Smooth muscle cell (in vitro differentiated cells): ENCODE measurements around the gene DAGLB. TPM values are rescaled to one million over a fixed set of nuclear protein-coding genes. Genes with fewer than 3 reads are reported as not detected.
A peak's percentile ranks its signal among the peaks of the same experiment; 100 is the strongest.

Experiments used
- DNase-seq: peaks from one replicate; lab custom pipeline; 2025; ENCODE audit not compliant: unreplicated experiment; lab: John Stamatoyannopoulos, UW
- H2AFZ ChIP-seq: fragments of 200-600 bp; sonication (generic); 2 replicates; pipeline ENCODE4 v1.6.0; 2016; ENCODE audit warnings: antibody characterized with exemption, low read depth, mild to moderate bottlenecking
- H3F3A ChIP-seq: fragments of 200-600 bp; sonication (generic); 2 replicates; pipeline ENCODE4 v1.6.0; 2017; ENCODE audit warnings: antibody characterized with exemption, low read depth
- H3K27ac ChIP-seq: fragments of 200-600 bp; sonication (generic); 2 replicates; pipeline ENCODE4 v1.5.1; 2016; ENCODE audit warnings: low read depth, mild to moderate bottlenecking
- H3K27me3 ChIP-seq: fragments of 200-600 bp; sonication (generic); 2 replicates; pipeline ENCODE4 v1.6.1; 2016; ENCODE audit warnings: low read depth, mild to moderate bottlenecking
- H3K36me3 ChIP-seq: fragments of 200-600 bp; sonication (generic); 2 replicates; pipeline ENCODE4 v1.5.1; 2016; ENCODE audit warnings: low read depth
- H3K4me1 ChIP-seq: fragments of 200-600 bp; sonication (generic); 2 replicates; pipeline ENCODE4 v1.5.1; 2016; ENCODE audit warnings: low read depth
- H3K4me2 ChIP-seq: fragments of 200-600 bp; sonication (generic); 2 replicates; pipeline ENCODE4 v1.6.0; 2016; ENCODE audit warnings: mild to moderate bottlenecking
- H3K4me3 ChIP-seq: fragments of 200-600 bp; sonication (generic); 2 replicates; pipeline ENCODE4 v1.5.1; 2016; ENCODE audit warnings: mild to moderate bottlenecking
- H3K79me2 ChIP-seq: fragments of 200-600 bp; sonication (generic); 2 replicates; pipeline ENCODE4 v1.6.0; 2016; ENCODE audit warnings: low read depth, mild to moderate bottlenecking
- H3K9ac ChIP-seq: fragments of 200-600 bp; sonication (generic); 2 replicates; pipeline ENCODE4 v1.6.0; 2016; ENCODE audit warnings: low read depth
- H3K9me3 ChIP-seq: fragments of 200-600 bp; sonication (generic); replicated peaks from 2 replicates; pipeline ENCODE4 v1.5.1; 2016; ENCODE audit warnings: low read depth
- H4K20me1 ChIP-seq: fragments of 200-600 bp; sonication (generic); 2 replicates; pipeline ENCODE4 v1.6.0; 2016; ENCODE audit warnings: low read depth
- WGBS: methylation state at CpG from one replicate; pipeline ENCODE4 v1.1.7; 2016; ENCODE audit warnings: low lambda C conversion rate; 5-methylcytosine and 5-hydroxymethylcytosine counted together
- polyA plus RNA-seq: library from polyadenylated mRNA; unstranded; fragments of >200 nt; fragmentation: Nextera tagmentation; extraction: Ambion mirVana; gene quantifications from 2 replicates; pipeline ENCODE4 v1.2.1, GENCODE V29; 2016
- total RNA-seq: library from RNA; depleted of rRNA; stranded (reverse); fragments of >200 nt; gene quantifications from 2 replicates; pipeline ENCODE4 v1.2.3, GENCODE V29; 2014
- TF ChIP-seq, protein P1 (sequence below): fragments of 200-600 bp; sonication (generic); IDR thresholded peaks from 2 replicates; pipeline ENCODE4 v1.5.1; 2017; ENCODE audit warnings: borderline replicate concordance, mild to moderate bottlenecking, antibody characterized with exemption; ENCODE audit not compliant: insufficient read depth, poor library complexity, severe bottlenecking

Gene DAGLB
- total and polyA plus RNA-seq, 2 experiments from 2014 or later: 14.1 to 21.3 TPM

DNA sequence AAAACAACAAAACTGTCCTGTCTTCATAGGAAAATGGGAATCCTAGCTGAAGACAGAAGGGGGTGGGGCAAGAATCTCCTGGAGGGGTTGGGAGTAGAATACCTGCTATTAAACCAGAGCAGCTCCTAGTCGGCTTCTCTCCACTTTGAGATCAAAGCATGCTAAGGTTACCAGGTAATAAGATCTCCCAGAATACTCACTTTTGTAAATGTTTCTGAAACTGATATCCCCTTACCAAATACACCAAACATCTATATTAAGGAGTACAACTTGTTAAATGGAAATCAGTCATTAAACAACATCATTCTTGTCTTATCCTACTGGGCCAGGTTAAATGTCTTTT lies 29.5 kb upstream of the DAGLB start:
- no peaks in the 10 kb centered on the region for H3K9me3 ChIP-seq
- peaks cover 100% of the 10 kb centered on the region for H4K20me1 ChIP-seq
- DNase-seq: no peak
- H3F3A ChIP-seq: peaks cover 13% of the 10 kb centered on the region
- peak overlapping the region; percentile 36 for H3K4me2 ChIP-seq
- peak overlapping the region; percentile 44 for H3K27ac ChIP-seq
- no peak overlapping the region for H2AFZ ChIP-seq
- H3K4me1 ChIP-seq: peaks cover 7% of the 10 kb centered on the region
- H3K4me3 ChIP-seq: no peak overlapping the region
- TF ChIP-seq, protein P1, sequence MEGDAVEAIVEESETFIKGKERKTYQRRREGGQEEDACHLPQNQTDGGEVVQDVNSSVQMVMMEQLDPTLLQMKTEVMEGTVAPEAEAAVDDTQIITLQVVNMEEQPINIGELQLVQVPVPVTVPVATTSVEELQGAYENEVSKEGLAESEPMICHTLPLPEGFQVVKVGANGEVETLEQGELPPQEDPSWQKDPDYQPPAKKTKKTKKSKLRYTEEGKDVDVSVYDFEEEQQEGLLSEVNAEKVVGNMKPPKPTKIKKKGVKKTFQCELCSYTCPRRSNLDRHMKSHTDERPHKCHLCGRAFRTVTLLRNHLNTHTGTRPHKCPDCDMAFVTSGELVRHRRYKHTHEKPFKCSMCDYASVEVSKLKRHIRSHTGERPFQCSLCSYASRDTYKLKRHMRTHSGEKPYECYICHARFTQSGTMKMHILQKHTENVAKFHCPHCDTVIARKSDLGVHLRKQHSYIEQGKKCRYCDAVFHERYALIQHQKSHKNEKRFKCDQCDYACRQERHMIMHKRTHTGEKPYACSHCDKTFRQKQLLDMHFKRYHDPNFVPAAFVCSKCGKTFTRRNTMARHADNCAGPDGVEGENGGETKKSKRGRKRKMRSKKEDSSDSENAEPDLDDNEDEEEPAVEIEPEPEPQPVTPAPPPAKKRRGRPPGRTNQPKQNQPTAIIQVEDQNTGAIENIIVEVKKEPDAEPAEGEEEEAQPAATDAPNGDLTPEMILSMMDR: no peak
- H3K27me3 ChIP-seq: no peaks in the 10 kb centered on the region
- H3K79me2 ChIP-seq: peaks cover 100% of the 10 kb centered on the region
- peaks cover 10% of the 10 kb centered on the region for H3K36me3 ChIP-seq
- WGBS: 42% methylated on average over 1 of the region's 1 CpG
- no peak overlapping the region for H3K9ac ChIP-seq

DNA sequence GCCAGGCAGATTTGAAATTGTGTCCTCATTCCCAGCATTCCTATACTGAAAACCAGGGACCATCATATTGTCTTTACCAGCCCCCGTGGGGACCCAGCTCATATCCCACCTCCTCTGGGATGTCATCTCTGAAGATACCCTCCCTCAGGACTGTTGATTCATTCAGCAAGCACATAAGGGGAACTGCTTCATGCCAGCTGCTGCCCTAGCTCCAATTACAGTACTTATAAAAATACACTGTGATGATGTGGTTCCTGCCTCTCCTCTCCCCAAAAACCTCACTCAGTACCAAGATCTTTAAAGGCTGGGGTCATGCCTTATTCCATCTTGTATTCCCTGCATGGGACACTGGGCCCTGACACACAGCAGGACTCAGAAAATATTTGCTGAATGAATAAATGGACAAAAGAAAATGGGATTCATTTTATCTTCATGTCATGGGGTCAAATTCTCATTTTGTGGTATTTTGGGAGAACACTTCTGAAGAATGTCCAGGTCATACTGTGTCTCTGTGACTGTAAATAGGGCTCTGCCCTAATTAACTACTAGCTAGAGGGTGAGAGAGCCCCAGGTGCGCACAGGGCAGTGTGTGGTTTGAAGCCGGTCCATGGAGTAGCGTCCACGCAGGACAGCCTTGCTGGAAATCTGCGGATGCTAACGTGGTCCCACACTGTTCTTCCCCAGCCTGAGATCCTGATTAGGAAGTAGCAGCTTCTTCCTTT lies 29.0 kb upstream of the DAGLB start:
- no peak overlapping the region for H3K4me3 ChIP-seq
- H4K20me1 ChIP-seq: peaks cover 100% of the 10 kb centered on the region
- H3F3A ChIP-seq: peaks cover 10% of the 10 kb centered on the region
- peak overlapping the region; percentile 36 for H3K4me2 ChIP-seq
- H3K4me1 ChIP-seq: peaks cover 5% of the 10 kb centered on the region
- H2AFZ ChIP-seq: no peak overlapping the region
- H3K9ac ChIP-seq: no peak overlapping the region
- 93% methylated on average over 7 of the region's 7 CpGs for WGBS
- H3K79me2 ChIP-seq: peaks cover 100% of the 10 kb centered on the region
- no peak for DNase-seq
- H3K27ac ChIP-seq: peak overlapping the region; percentile 44
- H3K36me3 ChIP-seq: peaks cover 10% of the 10 kb centered on the region
- H3K9me3 ChIP-seq: no peaks in the 10 kb centered on the region
- no peaks in the 10 kb centered on the region for H3K27me3 ChIP-seq
- TF ChIP-seq, protein P1: no peak

GRCh38 chr7:6475433-6476186 lies 27.9 kb upstream of the DAGLB start:
- Histone ChIP-seq H3K9ac (no peak overlapping the region), H3K4me3 (no peak overlapping the region), H3K4me2 (no peak overlapping the region), H3K9me3 (no peaks in the 10 kb centered on the region), H3K27ac (peak overlapping the region; percentile 44), H3K27me3 (no peaks in the 10 kb centered on the region), H4K20me1 (peaks cover 99% of the 10 kb centered on the region), H2AFZ (no peak overlapping the region), H3K36me3 (peaks cover 10% of the 10 kb centered on the region), H3F3A (peaks cover 10% of the 10 kb centered on the region), H3K4me1 (no peaks in the 10 kb centered on the region), H3K79me2 (peaks cover 98% of the 10 kb centered on the region)
- 93% methylated on average over 3 of the region's 3 CpGs for WGBS
- DNase-seq: no peak
- TF ChIP-seq, protein P1: no peak
